GM12878 (cell line): ENCODE data around the gene PHAF1. TPM values are rescaled to one million over a fixed set of nuclear protein-coding genes. Genes with fewer than 3 reads are reported as not detected.
A peak's percentile ranks its signal among the peaks of the same experiment; 100 is the strongest.

Experiments used
- ATF7 ChIP-seq: fragments of 450-650 bp; IDR thresholded peaks from 2 replicates; pipeline ENCODE4 v1.6.1; 2016; ENCODE audit warnings: low read depth, mild to moderate bottlenecking
- BHLHE40 ChIP-seq, 2 experiments: fragments of 450-650 bp in 1 of 2; IDR thresholded peaks; 2 replicates each; pipeline ENCODE4 v1.6.1; 2011 to 2017; ENCODE audit warnings: low read depth in 2 of 2, borderline replicate concordance in 1 of 2, improper control_type of control experiment in 1 of 2, low read length in 1 of 2, mild to moderate bottlenecking in 1 of 2
- CHD2 ChIP-seq: IDR thresholded peaks from 2 replicates; pipeline ENCODE4 v1.6.1; 2011; ENCODE audit warnings: low read depth, low read length, improper control_type of control experiment, borderline replicate concordance
- DPF2 ChIP-seq: fragments of 450-650 bp; IDR thresholded peaks from 2 replicates; pipeline ENCODE4 v1.6.1; 2017; ENCODE audit warnings: mild to moderate bottlenecking
- EGR1 ChIP-seq, 2 experiments: IDR thresholded peaks; 1 replicate in 1 of 2; 2 replicates in 1 of 2; pipeline ENCODE4 v1.6.1; 2011 to 2012; ENCODE audit warnings: low read depth in 2 of 2, low read length in 2 of 2, borderline replicate concordance in 1 of 2, mild to moderate bottlenecking in 1 of 2, moderate library complexity in 1 of 2
- EP300 ChIP-seq, 2 experiments: fragments of 150-350 bp in 1 of 2; IDR thresholded peaks; 2 replicates each; pipeline ENCODE4 v1.6.1; 2011 to 2012; ENCODE audit warnings: low read depth in 2 of 2, low read length in 2 of 2, borderline replicate concordance in 1 of 2, improper control_type of control experiment in 1 of 2, inconsistent platforms in 1 of 2; ENCODE audit not compliant: control insufficient read depth in 1 of 2
- IKZF1 ChIP-seq: fragments of 450-650 bp; conservative IDR thresholded peaks from 2 replicates; pipeline ENCODE4 v1.6.1; 2017; ENCODE audit warnings: antibody characterized with exemption, mild to moderate bottlenecking
- JUND ChIP-seq: IDR thresholded peaks from 2 replicates; pipeline ENCODE4 v1.6.1; 2012; ENCODE audit warnings: low read depth, mild to moderate bottlenecking, low read length, improper control_type of control experiment, moderate library complexity
- MXI1 ChIP-seq: fragments of 150-350 bp; IDR thresholded peaks from 2 replicates; pipeline ENCODE4 v1.6.1; 2011; ENCODE audit warnings: low read depth, mild to moderate bottlenecking, inconsistent platforms, low read length, improper control_type of control experiment
- NBN ChIP-seq: fragments of 450-650 bp; IDR thresholded peaks from 2 replicates; pipeline ENCODE4 v1.6.1; 2016
- NFXL1 ChIP-seq: fragments of 450-650 bp; IDR thresholded peaks from 2 replicates; pipeline ENCODE4 v1.6.1; 2017; ENCODE audit warnings: antibody characterized with exemption, mild to moderate bottlenecking, borderline replicate concordance
- NR2F1 ChIP-seq: fragments of 450-650 bp; conservative IDR thresholded peaks from 2 replicates; pipeline ENCODE4 v1.6.1; 2017; ENCODE audit warnings: mild to moderate bottlenecking
- PAX5 ChIP-seq: IDR thresholded peaks from 2 replicates; pipeline ENCODE4 v1.6.1; 2011; ENCODE audit warnings: low read depth, low read length, borderline replicate concordance
- RCOR1 ChIP-seq: conservative IDR thresholded peaks from 2 replicates; pipeline ENCODE4 v1.6.1; 2012; ENCODE audit warnings: low read depth, low read length, improper control_type of control experiment
- RELA ChIP-seq: fragments of 450-650 bp; IDR thresholded peaks from 2 replicates; pipeline ENCODE4 v1.8.0; 2014; ENCODE audit warnings: borderline replicate concordance; ENCODE audit not compliant: partially characterized antibody
- SP1 ChIP-seq: IDR thresholded peaks from one replicate; pipeline ENCODE4 v1.6.1; 2011; ENCODE audit warnings: low read depth, low read length
- STAT1 ChIP-seq: fragments of 450-650 bp; conservative IDR thresholded peaks from 2 replicates; pipeline ENCODE4 v1.6.1; 2014; ENCODE audit warnings: antibody characterized with exemption, mild to moderate bottlenecking
- TAF1 ChIP-seq: IDR thresholded peaks from 2 replicates; pipeline ENCODE4 v1.6.1; 2011; ENCODE audit warnings: mild to moderate bottlenecking, low read depth, low read length, borderline replicate concordance
- TCF12 ChIP-seq: IDR thresholded peaks from 2 replicates; pipeline ENCODE4 v1.6.1; 2011; ENCODE audit warnings: low read depth, mild to moderate bottlenecking, low read length
- ZNF622 ChIP-seq: fragments of 450-650 bp; IDR thresholded peaks from 2 replicates; pipeline ENCODE4 v1.6.1; 2017; ENCODE audit warnings: mild to moderate bottlenecking, inconsistent platforms
- polyA plus RNA-seq, 11 experiments: library from polyadenylated mRNA; depleted of rRNA in 4 of 11; unstranded in 6 of 11; stranded (reverse) in 5 of 11; fragments of >200 nt; fragmentation: Nextera tagmentation in 4 of 11; fragmentation: Illumina TruSeq in 1 of 11; extraction: Ambion mirVana in 4 of 11; extraction: Trizol in 1 of 11; gene quantifications; 1 replicate in 1 of 11; 2 replicates in 10 of 11; pipeline versions ENCODE4 v1.2.1 to v1.2.3, GENCODE V29; 2011 to 2016; ENCODE audit warnings: inconsistent platforms in 2 of 11, missing spikeins in 2 of 11, low read depth in 1 of 11
- total RNA-seq, 4 experiments: library from RNA; depleted of rRNA in 3 of 4; stranded (reverse); fragments of >200 nt in 3 of 4; fragmentation: Illumina TruSeq in 1 of 4; extraction: Trizol in 1 of 4; gene quantifications; 2 replicates each; pipeline versions ENCODE4 v1.2.1 to v1.2.3, GENCODE V29; 2013 to 2021
- TF ChIP-seq, protein P1 (sequence below): fragments of 450-650 bp; formaldehyde crosslinking; IDR thresholded peaks from 2 replicates; pipeline ENCODE4 v1.4.0; 2022; ENCODE audit warnings: mild to moderate bottlenecking, moderate library complexity
- TF ChIP-seq, protein P2 (sequence below): fragments of 450-650 bp; IDR thresholded peaks from 2 replicates; pipeline ENCODE4 v1.6.1; 2014; ENCODE audit warnings: mild to moderate bottlenecking
- TF ChIP-seq, protein P3 (sequence below): fragments of 450-650 bp; conservative IDR thresholded peaks from 2 replicates; pipeline ENCODE4 v1.6.1; 2017; ENCODE audit warnings: mild to moderate bottlenecking, moderate library complexity

The PHAF1 gene
- total and polyA plus RNA-seq, 10 of the 15 experiments (the other 5 are each of a cell fraction or from before 2014, with no cell fraction given): 4.5 to 20.9 (median 14.9) TPM

DNA sequence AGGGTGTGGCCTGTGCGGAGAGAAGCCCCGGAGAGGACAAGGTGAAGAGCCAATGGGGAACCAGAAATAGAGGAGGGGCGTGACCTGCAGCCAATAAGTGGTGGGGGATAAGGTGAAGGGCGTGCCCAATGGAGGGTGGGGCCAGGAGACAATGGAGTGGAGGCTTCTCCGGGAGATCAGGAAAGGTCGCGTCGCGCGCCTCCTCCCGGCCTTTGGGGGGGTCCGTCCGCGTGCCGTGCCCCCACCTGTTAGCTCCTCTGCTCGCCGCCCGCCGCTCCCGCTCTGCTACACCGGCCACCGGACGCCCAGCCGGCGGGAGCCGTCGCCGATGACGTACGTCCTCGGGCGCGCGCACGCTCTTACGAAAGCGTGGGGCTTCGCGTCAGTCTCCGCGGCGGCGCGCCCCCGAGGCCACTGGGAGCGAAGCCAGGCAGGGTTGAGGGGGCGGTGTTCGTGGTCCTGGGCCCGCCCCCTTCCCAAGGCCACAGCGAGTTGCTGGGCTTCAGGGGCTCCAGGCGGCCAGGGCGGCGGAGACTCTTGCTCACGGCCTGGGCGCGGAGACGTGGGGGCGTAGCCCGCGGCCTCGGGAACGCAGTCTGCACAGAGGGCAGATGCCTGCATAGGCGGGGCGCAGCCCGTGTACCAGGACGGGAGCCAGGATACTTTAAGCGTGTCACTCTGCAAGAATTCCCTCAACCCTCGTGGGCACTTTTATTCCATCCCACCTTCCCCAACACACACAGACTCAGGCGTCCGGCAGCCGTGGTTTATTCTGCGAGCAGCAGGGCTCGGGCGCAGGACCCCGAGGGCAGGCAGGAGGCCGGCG lies 74.1 kb downstream of the PHAF1 start, which contains the start of gene MATCAP1 (continued):
- TF ChIP-seq RELA (peak; percentile 5), TCF12 (no peak), RCOR1 (no peak), TAF1 (no peak), SP1 (peak; percentile 98), BHLHE40 (IDR thresholded peaks at IDR 0.05; ENCODE audit: borderline replicate concordance in 1 of 2, low read depth in 2 of 2, low read length in 1 of 2) (peak in 1 of 2 experiments; percentile 48; a peak in 2 of 4 replicates), ZNF622 (no peak), NBN (0 out of 2 replicates have a peak, but pooled peaks have one; percentile 60), EP300 (IDR thresholded peaks at IDR 0.05; ENCODE audit: borderline replicate concordance in 1 of 2, control insufficient read depth in 1 of 2, low read depth in 2 of 2, low read length in 2 of 2) (no peak), DPF2 (peak; percentile 91), NFXL1 (no peak), MXI1 (peak; percentile 39; the same call in 1 of the 2 replicates), IKZF1 (peak; percentile 68), CHD2 (peak; percentile 93), NR2F1 (peak; percentile 79), JUND (no peak), STAT1 (0 out of 2 replicates have a peak, but pooled peaks have one; percentile 52), ATF7 (peak; percentile 56; the same call in 1 of the 2 replicates), EGR1 (IDR thresholded peaks at IDR 0.05; ENCODE audit: borderline replicate concordance in 1 of 2, low read depth in 2 of 2, low read length in 2 of 2) (peak; percentile 75 to 84), PAX5 (peak; percentile 38; the same call in 1 of the 2 replicates)
- TF ChIP-seq, protein P1, sequence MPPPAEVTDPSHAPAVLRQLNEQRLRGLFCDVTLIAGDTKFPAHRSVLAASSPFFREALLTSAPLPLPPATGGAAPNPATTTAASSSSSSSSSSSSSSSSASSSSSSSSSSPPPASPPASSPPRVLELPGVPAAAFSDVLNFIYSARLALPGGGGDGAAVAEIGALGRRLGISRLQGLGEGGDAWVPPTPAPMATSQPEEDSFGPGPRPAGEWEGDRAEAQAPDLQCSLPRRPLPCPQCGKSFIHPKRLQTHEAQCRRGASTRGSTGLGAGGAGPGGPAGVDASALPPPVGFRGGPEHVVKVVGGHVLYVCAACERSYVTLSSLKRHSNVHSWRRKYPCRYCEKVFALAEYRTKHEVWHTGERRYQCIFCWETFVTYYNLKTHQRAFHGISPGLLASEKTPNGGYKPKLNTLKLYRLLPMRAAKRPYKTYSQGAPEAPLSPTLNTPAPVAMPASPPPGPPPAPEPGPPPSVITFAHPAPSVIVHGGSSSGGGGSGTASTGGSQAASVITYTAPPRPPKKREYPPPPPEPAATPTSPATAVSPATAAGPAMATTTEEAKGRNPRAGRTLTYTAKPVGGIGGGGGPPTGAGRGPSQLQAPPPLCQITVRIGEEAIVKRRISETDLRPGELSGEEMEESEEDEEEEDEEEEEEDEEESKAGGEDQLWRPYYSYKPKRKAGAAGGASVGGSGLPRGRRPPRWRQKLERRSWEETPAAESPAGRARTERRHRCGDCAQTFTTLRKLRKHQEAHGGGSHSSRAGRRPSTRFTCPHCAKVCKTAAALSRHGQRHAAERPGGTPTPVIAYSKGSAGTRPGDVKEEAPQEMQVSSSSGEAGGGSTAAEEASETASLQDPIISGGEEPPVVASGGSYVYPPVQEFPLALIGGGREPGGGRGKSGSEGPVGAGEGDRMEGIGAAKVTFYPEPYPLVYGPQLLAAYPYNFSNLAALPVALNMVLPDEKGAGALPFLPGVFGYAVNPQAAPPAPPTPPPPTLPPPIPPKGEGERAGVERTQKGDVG: no peak
- TF ChIP-seq, protein P2, sequence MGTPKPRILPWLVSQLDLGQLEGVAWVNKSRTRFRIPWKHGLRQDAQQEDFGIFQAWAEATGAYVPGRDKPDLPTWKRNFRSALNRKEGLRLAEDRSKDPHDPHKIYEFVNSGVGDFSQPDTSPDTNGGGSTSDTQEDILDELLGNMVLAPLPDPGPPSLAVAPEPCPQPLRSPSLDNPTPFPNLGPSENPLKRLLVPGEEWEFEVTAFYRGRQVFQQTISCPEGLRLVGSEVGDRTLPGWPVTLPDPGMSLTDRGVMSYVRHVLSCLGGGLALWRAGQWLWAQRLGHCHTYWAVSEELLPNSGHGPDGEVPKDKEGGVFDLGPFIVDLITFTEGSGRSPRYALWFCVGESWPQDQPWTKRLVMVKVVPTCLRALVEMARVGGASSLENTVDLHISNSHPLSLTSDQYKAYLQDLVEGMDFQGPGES: peak; percentile 81
- TF ChIP-seq, protein P3, sequence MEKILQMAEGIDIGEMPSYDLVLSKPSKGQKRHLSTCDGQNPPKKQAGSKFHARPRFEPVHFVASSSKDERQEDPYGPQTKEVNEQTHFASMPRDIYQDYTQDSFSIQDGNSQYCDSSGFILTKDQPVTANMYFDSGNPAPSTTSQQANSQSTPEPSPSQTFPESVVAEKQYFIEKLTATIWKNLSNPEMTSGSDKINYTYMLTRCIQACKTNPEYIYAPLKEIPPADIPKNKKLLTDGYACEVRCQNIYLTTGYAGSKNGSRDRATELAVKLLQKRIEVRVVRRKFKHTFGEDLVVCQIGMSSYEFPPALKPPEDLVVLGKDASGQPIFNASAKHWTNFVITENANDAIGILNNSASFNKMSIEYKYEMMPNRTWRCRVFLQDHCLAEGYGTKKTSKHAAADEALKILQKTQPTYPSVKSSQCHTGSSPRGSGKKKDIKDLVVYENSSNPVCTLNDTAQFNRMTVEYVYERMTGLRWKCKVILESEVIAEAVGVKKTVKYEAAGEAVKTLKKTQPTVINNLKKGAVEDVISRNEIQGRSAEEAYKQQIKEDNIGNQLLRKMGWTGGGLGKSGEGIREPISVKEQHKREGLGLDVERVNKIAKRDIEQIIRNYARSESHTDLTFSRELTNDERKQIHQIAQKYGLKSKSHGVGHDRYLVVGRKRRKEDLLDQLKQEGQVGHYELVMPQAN: 0 out of 2 replicates have a peak, but pooled peaks have one; percentile 65
